Karpas-422 (cell line): Measurements from ENCODE around the gene RTN4. TPM values are rescaled to one million over a fixed set of nuclear protein-coding genes. Genes with fewer than 3 reads are reported as not detected.

ENCODE experiments used
- DNase-seq: peaks from one replicate; pipeline ENCODE4 v3.0.0-alpha.2; 2015
- H2AFZ ChIP-seq: fragments of 200-600 bp; sonication (generic); 2 replicates; pipeline ENCODE4 v1.6.1; 2014; ENCODE audit warnings: antibody characterized with exemption, low read length, mixed read lengths
- H3K27ac ChIP-seq: fragments of 200-600 bp; sonication (generic); 2 replicates; pipeline ENCODE4 v1.5.1; 2014; ENCODE audit warnings: mild to moderate bottlenecking, low read length, moderate library complexity
- H3K27me3 ChIP-seq: fragments of 200-600 bp; sonication (generic); 2 replicates; pipeline ENCODE4 v1.6.1; 2014; ENCODE audit warnings: low read length, mixed read lengths
- H3K36me3 ChIP-seq: fragments of 200-600 bp; sonication (generic); 2 replicates; pipeline ENCODE4 v1.6.1; 2014; ENCODE audit warnings: low read length, mixed read lengths; ENCODE audit not compliant: insufficient read depth
- H3K4me1 ChIP-seq: fragments of 200-600 bp; sonication (generic); 2 replicates; pipeline ENCODE4 v1.6.1; 2014; ENCODE audit warnings: mild to moderate bottlenecking, low read length, mixed read lengths
- H3K4me2 ChIP-seq: fragments of 200-600 bp; sonication (generic); 2 replicates; pipeline ENCODE4 v1.6.1; 2014; ENCODE audit warnings: low read length, low read depth, mild to moderate bottlenecking; ENCODE audit not compliant: poor library complexity, severe bottlenecking
- H3K4me3 ChIP-seq: fragments of 200-600 bp; sonication (generic); 2 replicates; pipeline ENCODE4 v1.5.1; 2014; ENCODE audit warnings: mild to moderate bottlenecking, antibody characterized with exemption, low read length, mixed read lengths
- H3K79me2 ChIP-seq: fragments of 200-600 bp; sonication (generic); 2 replicates; pipeline ENCODE4 v1.6.1; 2014; ENCODE audit warnings: mild to moderate bottlenecking, low read length, mixed read lengths
- H3K9ac ChIP-seq: fragments of 200-600 bp; sonication (generic); 2 replicates; pipeline ENCODE4 v1.6.0; 2014; ENCODE audit warnings: low read length
- H3K9me2 ChIP-seq: fragments of 200-600 bp; sonication (generic), shearing (Covaris generic); replicated peaks from 2 replicates; pipeline ENCODE4 v1.6.0; 2014; ENCODE audit warnings: mild to moderate bottlenecking, low read length, moderate library complexity; ENCODE audit not compliant: insufficient read depth
- H3K9me3 ChIP-seq: fragments of 300-700, 200-600 bp; sonication (generic); 2 replicates; pipeline ENCODE4 v1.6.1; 2014; ENCODE audit warnings: low read length, mixed read lengths
- H4K20me1 ChIP-seq: fragments of 200-600 bp; sonication (generic); 2 replicates; pipeline ENCODE4 v1.6.1; 2014; ENCODE audit warnings: mild to moderate bottlenecking, antibody characterized with exemption, low read length, low read depth; ENCODE audit not compliant: insufficient read depth
- total RNA-seq: library from RNA; depleted of rRNA; stranded (reverse); fragments of >200 nt; shearing (Covaris generic); gene quantifications from 2 replicates; pipeline ENCODE4 v1.2.3, GENCODE V29; 2014; ENCODE audit warnings: low replicate concordance

Gene RTN4
- total RNA-seq, 1 experiment from 2014 or later: 109 TPM

GRCh38 chr2:54969940-54970338, 80.3 kb downstream of the RTN4 start:
- Histone ChIP-seq H3K36me3 (peaks cover 63% of the 10 kb centered on the region; the same call in 1 of the 2 replicates), H3K4me2 (no peak overlapping the region), H4K20me1 (no peaks in the 10 kb centered on the region), H3K27ac (0 out of 2 replicates have a peak overlapping the region, but pooled peaks have one; percentile 23), H3K9ac (no peak overlapping the region), H3K79me2 (peaks cover 36% of the 10 kb centered on the region), H3K4me3 (no peak overlapping the region), H2AFZ (no peak overlapping the region), H3K9me3 (no peaks in the 10 kb centered on the region), H3K4me1 (peaks cover 5% of the 10 kb centered on the region; the same call in 1 of the 2 replicates), H3K9me2 (no peaks in the 10 kb centered on the region), H3K27me3 (no peaks in the 10 kb centered on the region)
- no peak for DNase-seq

GRCh38 chr2:54969295-54969939, 80.8 kb downstream of the RTN4 start:
- DNase-seq: no peak
- H3K27ac ChIP-seq: 0 out of 2 replicates have a peak overlapping the region, but pooled peaks have one; percentile 23
- no peak overlapping the region for H3K4me2 ChIP-seq
- H3K4me3 ChIP-seq: no peak overlapping the region
- peaks cover 68% of the 10 kb centered on the region; the same call in 1 of the 2 replicates for H3K36me3 ChIP-seq
- H3K9me3 ChIP-seq: no peaks in the 10 kb centered on the region
- H4K20me1 ChIP-seq: no peaks in the 10 kb centered on the region
- H3K79me2 ChIP-seq: peaks cover 31% of the 10 kb centered on the region
- no peak overlapping the region for H2AFZ ChIP-seq
- H3K4me1 ChIP-seq: peaks cover 5% of the 10 kb centered on the region; the same call in 1 of the 2 replicates
- H3K27me3 ChIP-seq: no peaks in the 10 kb centered on the region
- no peaks in the 10 kb centered on the region for H3K9me2 ChIP-seq
- H3K9ac ChIP-seq: no peak overlapping the region

- Histone ChIP-seq H3K27ac (no peak overlapping the region), H3K9me2 (no peaks in the 10 kb centered on the region), H2AFZ (no peak overlapping the region), H3K9ac (no peak overlapping the region), H3K4me1 (peaks cover 5% of the 10 kb centered on the region; the same call in 1 of the 2 replicates), H3K27me3 (no peaks in the 10 kb centered on the region), H3K79me2 (peaks cover 27% of the 10 kb centered on the region), H3K36me3 (peaks cover 75% of the 10 kb centered on the region; the same call in 1 of the 2 replicates), H3K4me3 (no peak overlapping the region), H3K9me3 (no peaks in the 10 kb centered on the region), H4K20me1 (no peaks in the 10 kb centered on the region), H3K4me2 (no peak overlapping the region)
- DNase-seq: no peak
These were observed 81.6 kb downstream of the RTN4 start for GRCh38 chr2:54968561-54969218.

- Histone ChIP-seq H3K36me3 (peaks cover 75% of the 10 kb centered on the region; the same call in 1 of the 2 replicates), H3K4me3 (no peak overlapping the region), H4K20me1 (no peaks in the 10 kb centered on the region)
These were observed 82.4 kb downstream of the RTN4 start for GRCh38 chr2:54967759-54968365.

GRCh38 chr2:54967269-54967668, 83.0 kb downstream of the RTN4 start:
- no peak overlapping the region for H2AFZ ChIP-seq

More at GRCh38 chr2:54967759-54968365, 82.4 kb downstream of the RTN4 start:
- Histone ChIP-seq H3K9me2 (no peaks in the 10 kb centered on the region), H3K79me2 (peaks cover 19% of the 10 kb centered on the region), H3K9me3 (no peaks in the 10 kb centered on the region), H3K9ac (no peak overlapping the region), H3K27me3 (no peaks in the 10 kb centered on the region), H3K4me2 (no peak overlapping the region), H2AFZ (no peak overlapping the region), H3K4me1 (peaks cover 5% of the 10 kb centered on the region; the same call in 1 of the 2 replicates), H3K27ac (no peak overlapping the region)
- DNase-seq: no peak

GRCh38 chr2:54966837-54967236, 83.4 kb downstream of the RTN4 start:
- DNase-seq: no peak
- H3K9me2 ChIP-seq: no peaks in the 10 kb centered on the region
- H2AFZ ChIP-seq: no peak overlapping the region
- no peaks in the 10 kb centered on the region for H3K27me3 ChIP-seq
- no peak overlapping the region for H3K27ac ChIP-seq
- no peak overlapping the region for H3K4me3 ChIP-seq
- no peaks in the 10 kb centered on the region for H3K9me3 ChIP-seq
- peaks cover 11% of the 10 kb centered on the region for H3K79me2 ChIP-seq
- H4K20me1 ChIP-seq: no peaks in the 10 kb centered on the region
- no peak overlapping the region for H3K9ac ChIP-seq
- no peak overlapping the region for H3K4me2 ChIP-seq
- H3K36me3 ChIP-seq: peaks cover 76% of the 10 kb centered on the region; the same call in 1 of the 2 replicates
- peaks cover 5% of the 10 kb centered on the region; the same call in 1 of the 2 replicates for H3K4me1 ChIP-seq

More at GRCh38 chr2:54967269-54967668, 83.0 kb downstream of the RTN4 start:
- DNase-seq: no peak
- no peak overlapping the region for H3K27ac ChIP-seq
- H4K20me1 ChIP-seq: no peaks in the 10 kb centered on the region
- H3K9ac ChIP-seq: no peak overlapping the region
- H3K4me2 ChIP-seq: no peak overlapping the region
- H3K36me3 ChIP-seq: peaks cover 76% of the 10 kb centered on the region; the same call in 1 of the 2 replicates
- no peak overlapping the region for H3K4me3 ChIP-seq
- H3K27me3 ChIP-seq: no peaks in the 10 kb centered on the region
- H3K79me2 ChIP-seq: peaks cover 16% of the 10 kb centered on the region
- H3K4me1 ChIP-seq: peaks cover 5% of the 10 kb centered on the region; the same call in 1 of the 2 replicates
- no peaks in the 10 kb centered on the region for H3K9me3 ChIP-seq
- no peaks in the 10 kb centered on the region for H3K9me2 ChIP-seq

GRCh38 chr2:54966165-54966832, 84.0 kb downstream of the RTN4 start:
- Histone ChIP-seq H3K27ac (no peak overlapping the region), H3K4me1 (peaks cover 5% of the 10 kb centered on the region; the same call in 1 of the 2 replicates), H3K9ac (no peak overlapping the region), H3K36me3 (peaks cover 74% of the 10 kb centered on the region; the same call in 1 of the 2 replicates), H3K4me3 (no peak overlapping the region), H3K27me3 (no peaks in the 10 kb centered on the region), H4K20me1 (no peaks in the 10 kb centered on the region), H2AFZ (no peak overlapping the region), H3K4me2 (no peak overlapping the region), H3K9me3 (no peaks in the 10 kb centered on the region), H3K9me2 (no peaks in the 10 kb centered on the region), H3K79me2 (peaks cover 6% of the 10 kb centered on the region)
- no peak for DNase-seq
